Vagina (tissue), 2 donors: ENCODE data around the gene KCNK16. TPM values are rescaled to one million over a fixed set of nuclear protein-coding genes. Genes with fewer than 3 reads are reported as not detected.
"Not testable (repeated sequence)": the region's sequence is repeated elsewhere in the genome, so short reads cannot be mapped to it uniquely, and the experiment has no call there.

ENCODE experiments used
- DNase-seq, 2 donors: peaks; one replicate each; pipeline ENCODE4 v3.0.0-alpha.2; 2017; ENCODE audit errors: extremely low spot score in 2 of 2
- H3K27ac ChIP-seq: fragments of 200-600 bp; sonication (generic); one replicate; pipeline ENCODE4 v1.5.1; 2019
- H3K27me3 ChIP-seq: fragments of 200-600 bp; sonication (generic); one replicate; pipeline ENCODE4 v1.5.1; 2019
- H3K36me3 ChIP-seq, 2 donors: fragments of 200-600 bp; sonication (generic); one replicate each; pipeline ENCODE4 v1.5.1; 2017 to 2019
- H3K4me1 ChIP-seq: fragments of 200-600 bp; sonication (generic); one replicate; pipeline ENCODE4 v1.5.1; 2019
- H3K4me3 ChIP-seq, 2 donors: fragments of 200-600 bp; sonication (generic); 1 replicate in 1 of 2; 2 replicates in 1 of 2; pipeline ENCODE4 v1.5.1; 2016 to 2019
- H3K9me3 ChIP-seq: fragments of 200-600 bp; sonication (generic); one replicate; pipeline ENCODE4 v1.5.1; 2019
- CTCF ChIP-seq, 3 experiments: fragments of 450-650 bp in 2 of 3; fragments of 200-600 bp in 1 of 3; sonication (generic) in 1 of 3; IDR thresholded peaks; one replicate each; pipeline ENCODE4 v1.5.1; 2017 to 2019; ENCODE audit warnings: antibody characterized with exemption in 3 of 3, mild to moderate bottlenecking in 2 of 3, moderate library complexity in 2 of 3
- POLR2A ChIP-seq, 2 donors: fragments of 450-650 bp; IDR thresholded peaks; one replicate each; pipeline ENCODE4 v1.6.1; 2017; ENCODE audit warnings: antibody characterized with exemption in 2 of 2, mild to moderate bottlenecking in 2 of 2, moderate library complexity in 2 of 2
- POLR2AphosphoS5 ChIP-seq, 2 donors: sonication (generic); formaldehyde crosslinking; IDR thresholded peaks; one replicate each; pipeline ENCODE4 v1.9.0; 2017; ENCODE audit warnings: antibody characterized with exemption in 2 of 2, mild to moderate bottlenecking in 2 of 2, low read depth in 1 of 2; ENCODE audit not compliant: insufficient read depth in 1 of 2
- intact Hi-C: fragments of 100-400 bp; cut with DNase I; formaldehyde crosslinking; loops from one replicate; pipeline ENCODE4 v1.15.1; 2023
- total RNA-seq: library from RNA; depleted of rRNA; stranded (reverse); fragments of >200 nt; gene quantifications from one replicate; pipeline ENCODE4 v1.2.3, GENCODE V29; 2016

KCNK16 gene
- total RNA-seq, 1 donor from 2014 or later, result not detected

GRCh38 chr6:39294899-39295298 is 27.6 kb downstream of the KCNK16 start:
- H3K9me3 ChIP-seq, result no peaks in the 10 kb centered on the region
- no peak overlapping the region for H3K4me3 ChIP-seq
- TF ChIP-seq POLR2AphosphoS5 (IDR thresholded peaks at IDR 0.05; ENCODE audit: insufficient read depth in 1 of 2, low read depth in 1 of 2) (no peak), CTCF (IDR thresholded peaks at IDR 0.05) (no peak), POLR2A (IDR thresholded peaks at IDR 0.05) (no peak)
- intact Hi-C loops, result no loop called here
- no peak overlapping the region for H3K27ac ChIP-seq
- H3K4me1 ChIP-seq, result peaks cover 18% of the 10 kb centered on the region
- H3K36me3 ChIP-seq, result no peaks in the 10 kb centered on the region
- no peak for DNase-seq
- H3K27me3 ChIP-seq, result no peaks in the 10 kb centered on the region

DNA sequence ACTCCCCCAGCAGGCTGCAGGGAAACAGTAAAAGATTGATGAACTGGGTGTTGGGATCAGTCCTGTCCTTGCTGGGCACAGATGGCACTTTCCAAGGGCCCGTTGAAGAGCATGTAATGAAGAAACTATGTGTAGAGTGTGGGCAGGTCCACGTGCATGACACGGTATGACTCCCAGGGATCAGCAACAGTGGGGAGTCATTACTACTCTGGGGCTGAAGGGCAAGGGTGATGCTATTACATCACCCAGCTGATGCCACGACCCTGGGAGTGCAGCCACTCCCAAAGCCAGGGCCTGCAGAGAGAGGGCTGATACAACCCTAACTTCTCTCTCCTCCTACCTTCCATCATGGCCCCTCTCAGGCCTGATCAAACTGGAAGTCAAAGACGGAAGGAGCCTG is 28.4 kb downstream of the KCNK16 start:
- H3K4me3 ChIP-seq, result no peak overlapping the region
- H3K36me3 ChIP-seq, result no peaks in the 10 kb centered on the region
- H3K4me1 ChIP-seq, result peaks cover 18% of the 10 kb centered on the region
- no peaks in the 10 kb centered on the region for H3K27me3 ChIP-seq
- no peak for TF ChIP-seq CTCF (IDR thresholded peaks at IDR 0.05)
- no peak for TF ChIP-seq POLR2AphosphoS5 (IDR thresholded peaks at IDR 0.05; ENCODE audit: insufficient read depth in 1 of 2, low read depth in 1 of 2)
- TF ChIP-seq POLR2A (IDR thresholded peaks at IDR 0.05), result no peak
- intact Hi-C loops, result no loop called here
- DNase-seq, result no peak
- H3K27ac ChIP-seq, result no peak overlapping the region
- H3K9me3 ChIP-seq, result no peaks in the 10 kb centered on the region

GRCh38 chr6:39292637-39293036 is 29.9 kb downstream of the KCNK16 start:
- Histone ChIP-seq H3K4me3 (no peak overlapping the region), H3K27me3 (no peaks in the 10 kb centered on the region), H3K9me3 (no peaks in the 10 kb centered on the region), H3K27ac (no peak overlapping the region), H3K4me1 (peaks cover 18% of the 10 kb centered on the region), H3K36me3 (no peaks in the 10 kb centered on the region)
- intact Hi-C loops, result no loop called here
- DNase-seq, result no peak
- no peak for TF ChIP-seq CTCF (IDR thresholded peaks at IDR 0.05)
- TF ChIP-seq POLR2AphosphoS5 (IDR thresholded peaks at IDR 0.05; ENCODE audit: insufficient read depth in 1 of 2, low read depth in 1 of 2), result no peak
- TF ChIP-seq POLR2A (IDR thresholded peaks at IDR 0.05), result no peak

DNA sequence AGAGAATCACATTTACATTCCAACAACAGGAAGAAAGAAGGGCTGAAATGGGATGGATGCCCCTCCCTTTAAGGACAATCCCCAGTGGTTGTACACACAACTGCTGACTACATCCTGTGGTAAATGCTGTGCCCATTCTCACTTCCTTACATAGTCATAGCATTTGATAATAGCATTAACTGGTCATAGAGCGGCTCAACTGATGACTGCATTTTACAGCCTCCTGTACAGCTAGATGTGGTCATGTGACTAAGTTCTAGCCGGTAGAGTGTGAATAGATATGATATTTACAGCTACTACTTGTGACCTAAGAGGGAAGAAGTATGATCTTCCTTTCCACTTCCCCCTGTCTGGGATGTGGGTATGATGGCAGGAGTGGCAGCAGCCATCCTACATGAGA is 33.0 kb downstream of the KCNK16 start:
- Histone ChIP-seq H3K27ac (no peak overlapping the region), H3K27me3 (no peaks in the 10 kb centered on the region), H3K4me3 (no peak overlapping the region), H3K9me3 (no peaks in the 10 kb centered on the region), H3K4me1 (no peaks in the 10 kb centered on the region), H3K36me3 (no peaks in the 10 kb centered on the region)
- intact Hi-C loops, result no loop called here
- no peak for DNase-seq
- no peak for TF ChIP-seq POLR2AphosphoS5 (IDR thresholded peaks at IDR 0.05; ENCODE audit: insufficient read depth in 1 of 2, low read depth in 1 of 2)
- no peak for TF ChIP-seq CTCF (IDR thresholded peaks at IDR 0.05)
- no peak for TF ChIP-seq POLR2A (IDR thresholded peaks at IDR 0.05)

GRCh38 chr6:39287601-39288000 is 34.9 kb downstream of the KCNK16 start:
- H3K27me3 ChIP-seq, result no peaks in the 10 kb centered on the region
- no peak overlapping the region for H3K4me3 ChIP-seq
- H3K4me1 ChIP-seq, result no peaks in the 10 kb centered on the region
- TF ChIP-seq POLR2A (IDR thresholded peaks at IDR 0.05) (no peak), POLR2AphosphoS5 (IDR thresholded peaks at IDR 0.05; ENCODE audit: insufficient read depth in 1 of 2, low read depth in 1 of 2) (no peak)
- H3K27ac ChIP-seq, result no peak overlapping the region
- intact Hi-C loops, result no loop called here
- H3K9me3 ChIP-seq, result no peaks in the 10 kb centered on the region
- DNase-seq, result no peak
- H3K36me3 ChIP-seq, result no peaks in the 10 kb centered on the region

DNA sequence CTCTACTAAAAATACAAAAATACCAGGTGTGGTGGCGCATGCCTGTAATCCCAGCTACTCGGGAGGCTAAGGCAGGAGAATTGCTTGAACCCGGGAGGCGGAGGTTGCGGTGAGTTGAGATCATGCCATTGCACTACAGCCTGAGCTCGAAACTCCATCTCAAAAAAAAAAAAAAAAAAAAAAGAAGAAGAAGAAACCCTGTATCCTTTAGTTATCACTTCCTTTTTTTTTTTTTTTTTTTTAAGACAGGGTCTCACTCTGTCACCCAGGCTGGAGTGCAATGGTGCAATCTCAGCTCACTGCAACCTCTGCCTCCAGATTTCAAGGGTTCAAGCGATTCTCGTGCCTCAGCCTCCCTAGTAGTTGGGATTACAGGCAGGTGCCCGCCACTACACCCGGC is 35.9 kb downstream of the KCNK16 start:
- intact Hi-C loops, H3K4me1 ChIP-seq, DNase-seq, H3K27ac ChIP-seq, H3K27me3 ChIP-seq, H3K36me3 ChIP-seq, H3K9me3 ChIP-seq, H3K4me3 ChIP-seq: not testable (repeated sequence)
